Progenitor cell of endocrine pancreas (in vitro differentiated cells): ENCODE data around the gene FSTL5. TPM values are rescaled to one million over a fixed set of nuclear protein-coding genes. Genes with fewer than 3 reads are reported as not detected.

Source experiments
- DNase-seq: peaks from one replicate; pipeline ENCODE4 v3.0.0; 2021; ENCODE audit warnings: low spot score; ENCODE audit not compliant: unreplicated experiment
- H3K27ac Mint-ChIP-seq: 2 replicates; pipeline ENCODE4 v1.8.0; 2021; ENCODE audit warnings: mild to moderate bottlenecking, moderate library complexity, mixed read lengths
- H3K27me3 Mint-ChIP-seq: 2 replicates; pipeline ENCODE4 v1.8.0; 2021; ENCODE audit warnings: mixed read lengths
- H3K36me3 Mint-ChIP-seq: 2 replicates; pipeline ENCODE4 v1.8.0; 2022; ENCODE audit warnings: mixed read lengths; ENCODE audit not compliant: insufficient read depth
- H3K4me1 Mint-ChIP-seq: 2 replicates; pipeline ENCODE4 v1.8.0; 2021; ENCODE audit warnings: low read depth, mixed read lengths
- H3K4me3 Mint-ChIP-seq: 2 replicates; pipeline ENCODE4 v1.8.0; 2021; ENCODE audit warnings: low read depth, mild to moderate bottlenecking, moderate library complexity, mixed read lengths
- H3K9me3 Mint-ChIP-seq: 2 replicates; pipeline ENCODE4 v1.8.0; 2021; ENCODE audit warnings: low read depth, mixed read lengths
- total RNA-seq: library from RNA; stranded (reverse); gene quantifications from 2 replicates; pipeline ENCODE4 v1.2.1, GENCODE V29; 2021
- TF ChIP-seq, protein P1 (sequence below): fragments of 200-600 bp; sonication (generic); IDR thresholded peaks from one replicate; pipeline ENCODE4 v1.5.0; 2021; ENCODE audit warnings: antibody characterized with exemption, mild to moderate bottlenecking; ENCODE audit not compliant: unreplicated experiment

FSTL5 gene
- total RNA-seq, 1 donor from 2014 or later, result 15.5 TPM

DNA sequence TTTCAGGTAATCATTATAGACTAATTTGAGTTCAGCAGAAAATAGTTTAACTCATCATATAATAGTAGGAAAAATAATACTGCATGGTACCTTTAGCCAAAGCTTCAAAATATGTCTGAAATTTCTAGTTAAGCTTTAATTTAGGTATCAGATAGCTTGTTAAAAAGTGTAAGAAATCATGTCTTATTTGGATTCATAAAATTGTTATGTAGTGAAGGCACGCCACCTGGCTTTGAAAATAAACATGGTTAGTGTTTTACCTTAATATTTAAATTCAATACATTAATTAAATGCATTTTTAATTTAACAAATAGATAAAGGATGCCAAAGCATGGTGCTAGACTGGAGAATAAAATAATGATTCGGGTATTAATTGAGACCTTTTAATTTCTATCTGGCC lies 211.4 kb downstream of the FSTL5 start:
- TF ChIP-seq, protein P1, sequence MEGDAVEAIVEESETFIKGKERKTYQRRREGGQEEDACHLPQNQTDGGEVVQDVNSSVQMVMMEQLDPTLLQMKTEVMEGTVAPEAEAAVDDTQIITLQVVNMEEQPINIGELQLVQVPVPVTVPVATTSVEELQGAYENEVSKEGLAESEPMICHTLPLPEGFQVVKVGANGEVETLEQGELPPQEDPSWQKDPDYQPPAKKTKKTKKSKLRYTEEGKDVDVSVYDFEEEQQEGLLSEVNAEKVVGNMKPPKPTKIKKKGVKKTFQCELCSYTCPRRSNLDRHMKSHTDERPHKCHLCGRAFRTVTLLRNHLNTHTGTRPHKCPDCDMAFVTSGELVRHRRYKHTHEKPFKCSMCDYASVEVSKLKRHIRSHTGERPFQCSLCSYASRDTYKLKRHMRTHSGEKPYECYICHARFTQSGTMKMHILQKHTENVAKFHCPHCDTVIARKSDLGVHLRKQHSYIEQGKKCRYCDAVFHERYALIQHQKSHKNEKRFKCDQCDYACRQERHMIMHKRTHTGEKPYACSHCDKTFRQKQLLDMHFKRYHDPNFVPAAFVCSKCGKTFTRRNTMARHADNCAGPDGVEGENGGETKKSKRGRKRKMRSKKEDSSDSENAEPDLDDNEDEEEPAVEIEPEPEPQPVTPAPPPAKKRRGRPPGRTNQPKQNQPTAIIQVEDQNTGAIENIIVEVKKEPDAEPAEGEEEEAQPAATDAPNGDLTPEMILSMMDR, result no peak
- H3K4me1 Mint-ChIP-seq, result no peaks in the 10 kb centered on the region
- H3K9me3 Mint-ChIP-seq, result no peaks in the 10 kb centered on the region
- no peak overlapping the region for H3K27ac Mint-ChIP-seq
- no peak for DNase-seq
- no peaks in the 10 kb centered on the region for H3K36me3 Mint-ChIP-seq
- no peak overlapping the region for H3K4me3 Mint-ChIP-seq
- H3K27me3 Mint-ChIP-seq, result no peaks in the 10 kb centered on the region

DNA sequence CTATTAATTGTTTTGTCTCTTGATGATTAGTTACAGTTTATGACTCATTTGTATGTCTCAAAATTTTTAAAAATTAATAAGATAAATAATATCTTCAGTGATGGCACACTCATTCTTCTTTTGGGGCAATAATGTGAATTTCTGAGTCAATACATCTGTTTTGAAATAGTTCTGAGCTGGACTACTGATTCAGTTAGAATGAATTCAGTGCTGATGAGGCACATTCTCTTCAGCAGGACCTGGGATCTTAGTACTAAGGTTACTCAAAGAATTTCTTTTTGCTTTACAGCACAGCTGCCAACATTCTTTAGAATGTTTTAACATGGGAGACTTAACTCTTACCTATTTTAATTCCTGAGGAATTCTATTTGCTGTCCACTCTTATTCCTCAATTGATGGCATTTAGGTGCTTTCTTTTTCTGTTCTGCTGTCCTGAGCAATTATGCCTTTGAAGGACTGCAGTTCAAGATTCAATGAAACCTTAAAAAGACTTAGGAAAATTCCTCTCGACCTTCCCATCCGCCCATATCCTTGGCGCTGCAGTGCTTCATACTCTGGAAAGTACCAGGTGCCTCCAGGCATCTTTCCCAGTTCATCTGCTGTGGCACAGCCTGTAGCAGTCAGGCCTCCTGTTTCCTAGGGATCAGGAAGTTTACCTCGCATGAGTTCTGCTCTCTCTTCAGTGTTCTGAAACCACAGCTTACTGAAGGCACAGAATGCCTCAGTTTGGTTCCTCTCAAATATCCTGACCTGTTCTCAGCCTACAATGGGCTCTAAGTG lies 213.7 kb downstream of the FSTL5 start:
- DNase-seq, result no peak
- TF ChIP-seq, protein P1, result no peak
- Mint-ChIP-seq H3K27ac (no peak overlapping the region), H3K4me3 (no peak overlapping the region), H3K9me3 (no peaks in the 10 kb centered on the region), H3K36me3 (no peaks in the 10 kb centered on the region), H3K4me1 (no peaks in the 10 kb centered on the region), H3K27me3 (no peaks in the 10 kb centered on the region)

DNA sequence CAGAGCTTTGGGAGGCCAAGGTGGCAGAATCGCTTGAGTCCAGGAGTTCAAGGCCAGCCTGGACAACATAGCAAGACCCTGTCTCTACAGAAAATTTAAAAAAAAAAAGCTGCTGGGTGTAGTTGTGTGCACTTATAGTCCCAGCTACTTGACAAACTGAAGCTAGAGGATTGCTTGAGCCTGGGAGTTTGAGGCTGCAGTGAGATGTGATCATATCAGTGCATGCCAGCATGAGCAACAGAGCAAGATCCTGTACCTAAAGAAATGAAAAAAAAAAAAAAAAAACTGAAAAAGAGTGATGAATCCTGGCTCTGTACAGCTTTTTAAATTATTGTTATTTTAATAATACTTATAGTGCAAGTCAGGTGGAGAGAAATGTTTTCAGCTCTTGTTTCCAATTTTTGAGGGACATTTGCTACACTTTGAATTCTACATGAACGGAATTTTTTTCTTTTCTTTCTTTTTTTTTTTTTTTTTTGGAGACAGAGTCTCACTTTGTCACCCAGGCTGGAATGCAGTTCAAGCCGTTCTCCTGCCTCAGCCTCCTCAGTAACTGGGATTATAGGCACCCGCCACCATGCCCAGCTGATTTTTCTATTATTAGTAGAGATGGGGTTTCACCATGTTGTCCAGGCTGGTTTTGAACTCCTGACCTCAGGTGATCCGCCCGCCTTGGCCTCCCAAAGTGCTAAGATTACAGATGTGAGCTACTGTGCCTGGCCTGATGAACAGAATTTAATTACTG lies 215.6 kb downstream of the FSTL5 start:
- DNase-seq, result no peak
- H3K4me1 Mint-ChIP-seq, result no peaks in the 10 kb centered on the region
- H3K9me3 Mint-ChIP-seq, result no peaks in the 10 kb centered on the region
- H3K4me3 Mint-ChIP-seq, result no peak overlapping the region
- H3K36me3 Mint-ChIP-seq, result no peaks in the 10 kb centered on the region
- H3K27me3 Mint-ChIP-seq, result no peaks in the 10 kb centered on the region
- TF ChIP-seq, protein P1, result no peak
- no peak overlapping the region for H3K27ac Mint-ChIP-seq

DNA sequence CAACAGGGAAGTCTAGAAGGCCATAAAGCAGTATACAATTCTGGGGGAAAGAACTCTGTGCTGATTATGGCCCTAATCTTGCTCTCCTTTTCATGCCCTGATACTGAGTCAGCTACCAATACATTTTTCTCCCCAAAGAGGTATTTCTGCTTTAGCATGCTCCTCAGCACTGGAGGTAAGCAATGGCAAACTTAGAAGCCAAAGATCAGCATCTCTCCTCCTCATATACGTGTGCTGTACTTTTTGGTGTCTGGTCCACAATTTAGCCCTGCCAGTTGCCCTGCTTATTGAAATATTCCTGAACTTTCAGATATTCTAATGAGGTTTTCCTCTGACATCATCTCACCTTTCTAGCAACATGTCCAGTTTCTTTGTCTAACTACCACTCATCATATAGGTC lies 226.2 kb downstream of the FSTL5 start:
- H3K9me3 Mint-ChIP-seq, result peaks cover 9% of the 10 kb centered on the region
- no peak overlapping the region for H3K27ac Mint-ChIP-seq
- TF ChIP-seq, protein P1, result no peak
- H3K4me1 Mint-ChIP-seq, result peaks cover 7% of the 10 kb centered on the region
- DNase-seq, result no peak
- no peaks in the 10 kb centered on the region for H3K36me3 Mint-ChIP-seq
- H3K4me3 Mint-ChIP-seq, result no peak overlapping the region
- H3K27me3 Mint-ChIP-seq, result no peaks in the 10 kb centered on the region

DNA sequence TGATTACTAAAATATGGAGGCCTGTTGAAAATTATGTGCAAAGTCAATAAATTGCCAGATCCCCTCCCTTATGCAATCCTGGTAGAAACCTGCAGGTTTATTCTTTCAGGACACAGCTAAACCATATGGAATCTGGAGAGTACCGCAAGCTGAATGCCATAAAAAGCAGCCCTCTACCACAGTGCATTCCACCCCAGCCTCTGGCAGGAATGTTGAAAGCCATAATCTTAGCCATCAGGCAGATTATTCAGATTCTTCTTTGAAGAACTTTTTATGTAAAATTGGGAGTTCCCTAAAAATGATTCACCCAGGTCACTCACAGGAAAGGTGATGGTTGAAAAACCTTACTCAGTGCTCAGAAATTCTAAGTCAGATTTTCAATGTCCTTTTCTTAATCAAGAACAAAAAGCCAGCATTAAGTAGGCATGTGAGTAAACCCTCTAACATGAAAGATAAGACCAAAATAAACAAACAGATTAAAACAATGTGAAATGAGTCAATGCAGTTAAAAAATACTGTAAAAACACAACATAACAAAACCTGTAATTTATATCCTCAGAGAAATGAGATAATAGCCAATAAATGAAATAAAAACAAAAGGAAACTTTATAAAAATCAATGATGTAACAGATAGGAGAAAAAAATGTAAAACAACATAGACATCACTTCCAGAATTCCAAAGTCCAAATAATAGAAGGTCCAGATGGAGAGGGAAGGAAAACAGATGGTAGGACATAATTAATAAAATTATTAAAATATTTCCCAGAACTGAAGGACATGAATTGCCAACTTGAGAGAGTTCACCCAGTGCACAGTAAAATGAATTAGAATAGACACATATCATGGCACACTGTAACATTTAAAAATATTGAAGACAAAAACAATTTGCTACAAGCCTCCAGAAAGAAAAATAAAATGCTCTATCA lies 226.9 kb downstream of the FSTL5 start:
- H3K4me3 Mint-ChIP-seq, result no peak overlapping the region
- H3K27ac Mint-ChIP-seq, result no peak overlapping the region
- TF ChIP-seq, protein P1, result no peak
- no peak for DNase-seq
- no peaks in the 10 kb centered on the region for H3K27me3 Mint-ChIP-seq
- H3K4me1 Mint-ChIP-seq, result peaks cover 7% of the 10 kb centered on the region
- no peaks in the 10 kb centered on the region for H3K36me3 Mint-ChIP-seq
- peaks cover 7% of the 10 kb centered on the region for H3K9me3 Mint-ChIP-seq
